ENCODE measurements around the gene NPHP4. TPM values are rescaled to one million over a fixed set of nuclear protein-coding genes. Genes with fewer than 3 reads are reported as not detected.

Gene NPHP4
- total RNA-seq, 1 experiment from 2014 or later = 20.0 TPM

DNA sequence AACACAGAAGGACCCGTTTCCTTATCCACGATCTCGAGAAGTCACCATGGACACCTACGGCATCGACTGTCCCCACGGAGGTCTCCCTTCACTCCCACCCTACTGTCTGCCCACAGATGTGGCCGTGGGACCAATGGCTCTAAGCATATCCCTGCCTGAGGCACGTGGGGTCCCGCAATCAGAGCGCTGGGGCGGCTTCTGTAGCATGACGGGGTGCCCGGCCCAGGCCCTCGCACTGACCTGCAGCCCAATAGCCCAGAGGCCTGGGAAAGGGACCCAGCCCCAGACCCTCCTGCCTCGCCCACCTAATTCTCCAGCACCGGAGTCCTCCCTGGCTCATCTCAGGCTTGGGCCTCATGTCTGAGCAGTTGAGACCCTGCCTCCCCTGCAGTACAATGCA, 132.5 kb downstream of the NPHP4 start:
- POLR2A ChIA-PET = no interaction called here
- CTCF ChIA-PET = no interaction called here
- Histone ChIP-seq H3K27ac (ENCODE audit: low read depth, low read length) (no peak overlapping the region), H3K4me1 (ENCODE audit: control insufficient read depth in 1 of 2, insufficient read depth in 2 of 2, low read length in 2 of 2) (peaks cover 0 to 14% of the 10 kb centered on the region in 2 experiments; a peak in 2 of 4 replicates), H3K79me2 (ENCODE audit: insufficient read depth, low read length) (no peaks in the 10 kb centered on the region), H4K20me1 (ENCODE audit: insufficient read depth) (no peaks in the 10 kb centered on the region), H3K4me2 (ENCODE audit: low read length) (no peak overlapping the region), H3K9ac (ENCODE audit: low read length) (no peak overlapping the region), H3K27me3 (ENCODE audit: insufficient read depth, low read length) (no peaks in the 10 kb centered on the region), H3K36me3 (ENCODE audit: control insufficient read depth in 1 of 2, insufficient read depth in 2 of 2, low read length in 2 of 2) (no peaks in the 10 kb centered on the region; a peak in 1 of 4 replicates), H3K4me3 (replicated peaks in 1 of 2; ENCODE audit: low read depth in 1 of 2, low read length in 2 of 2) (no peak overlapping the region), H3K9me3 (ENCODE audit: control insufficient read depth in 1 of 2, insufficient read depth in 1 of 2, low read depth in 1 of 2, low read length in 2 of 2) (no peaks in the 10 kb centered on the region), H3K9me2 (ENCODE audit: insufficient read depth) (no peaks in the 10 kb centered on the region), H2AFZ (ENCODE audit: low read depth, low read length, poor library complexity, severe bottlenecking) (no peak overlapping the region)
- TF ChIP-seq FOSL1 (IDR thresholded peaks at IDR 0.05; ENCODE audit: low read depth) (no peak), ZFX (IDR thresholded peaks at IDR 0.05) (no peak), EZH2phosphoT487 (IDR thresholded peaks at IDR 0.05; ENCODE audit: borderline replicate concordance) (no peak), POLR2A (IDR thresholded peaks at IDR 0.05; ENCODE audit: borderline replicate concordance, extremely low read depth, insufficient read depth, insufficient read length) (no peak), SP1 (IDR thresholded peaks at IDR 0.05; ENCODE audit: low read depth) (no peak), CEBPB (IDR thresholded peaks at IDR 0.05; ENCODE audit: low read depth) (no peak), POLR2AphosphoS5 (IDR thresholded peaks at IDR 0.05; ENCODE audit: low read depth, low read length) (no peak), CBX3 (IDR thresholded peaks at IDR 0.05; ENCODE audit: low read depth) (no peak), TCF7L2 (IDR thresholded peaks at IDR 0.05; ENCODE audit: borderline replicate concordance, extremely low read depth, insufficient read depth, insufficient read length) (no peak), EGR1 (IDR thresholded peaks at IDR 0.05; ENCODE audit: low read depth) (no peak), JUND (IDR thresholded peaks at IDR 0.05) (no peak)
- TF ChIP-seq, protein P1, sequence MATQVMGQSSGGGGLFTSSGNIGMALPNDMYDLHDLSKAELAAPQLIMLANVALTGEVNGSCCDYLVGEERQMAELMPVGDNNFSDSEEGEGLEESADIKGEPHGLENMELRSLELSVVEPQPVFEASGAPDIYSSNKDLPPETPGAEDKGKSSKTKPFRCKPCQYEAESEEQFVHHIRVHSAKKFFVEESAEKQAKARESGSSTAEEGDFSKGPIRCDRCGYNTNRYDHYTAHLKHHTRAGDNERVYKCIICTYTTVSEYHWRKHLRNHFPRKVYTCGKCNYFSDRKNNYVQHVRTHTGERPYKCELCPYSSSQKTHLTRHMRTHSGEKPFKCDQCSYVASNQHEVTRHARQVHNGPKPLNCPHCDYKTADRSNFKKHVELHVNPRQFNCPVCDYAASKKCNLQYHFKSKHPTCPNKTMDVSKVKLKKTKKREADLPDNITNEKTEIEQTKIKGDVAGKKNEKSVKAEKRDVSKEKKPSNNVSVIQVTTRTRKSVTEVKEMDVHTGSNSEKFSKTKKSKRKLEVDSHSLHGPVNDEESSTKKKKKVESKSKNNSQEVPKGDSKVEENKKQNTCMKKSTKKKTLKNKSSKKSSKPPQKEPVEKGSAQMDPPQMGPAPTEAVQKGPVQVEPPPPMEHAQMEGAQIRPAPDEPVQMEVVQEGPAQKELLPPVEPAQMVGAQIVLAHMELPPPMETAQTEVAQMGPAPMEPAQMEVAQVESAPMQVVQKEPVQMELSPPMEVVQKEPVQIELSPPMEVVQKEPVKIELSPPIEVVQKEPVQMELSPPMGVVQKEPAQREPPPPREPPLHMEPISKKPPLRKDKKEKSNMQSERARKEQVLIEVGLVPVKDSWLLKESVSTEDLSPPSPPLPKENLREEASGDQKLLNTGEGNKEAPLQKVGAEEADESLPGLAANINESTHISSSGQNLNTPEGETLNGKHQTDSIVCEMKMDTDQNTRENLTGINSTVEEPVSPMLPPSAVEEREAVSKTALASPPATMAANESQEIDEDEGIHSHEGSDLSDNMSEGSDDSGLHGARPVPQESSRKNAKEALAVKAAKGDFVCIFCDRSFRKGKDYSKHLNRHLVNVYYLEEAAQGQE (IDR thresholded peaks at IDR 0.05; ENCODE audit: low read depth) = no peak
- TF ChIP-seq, protein P2, sequence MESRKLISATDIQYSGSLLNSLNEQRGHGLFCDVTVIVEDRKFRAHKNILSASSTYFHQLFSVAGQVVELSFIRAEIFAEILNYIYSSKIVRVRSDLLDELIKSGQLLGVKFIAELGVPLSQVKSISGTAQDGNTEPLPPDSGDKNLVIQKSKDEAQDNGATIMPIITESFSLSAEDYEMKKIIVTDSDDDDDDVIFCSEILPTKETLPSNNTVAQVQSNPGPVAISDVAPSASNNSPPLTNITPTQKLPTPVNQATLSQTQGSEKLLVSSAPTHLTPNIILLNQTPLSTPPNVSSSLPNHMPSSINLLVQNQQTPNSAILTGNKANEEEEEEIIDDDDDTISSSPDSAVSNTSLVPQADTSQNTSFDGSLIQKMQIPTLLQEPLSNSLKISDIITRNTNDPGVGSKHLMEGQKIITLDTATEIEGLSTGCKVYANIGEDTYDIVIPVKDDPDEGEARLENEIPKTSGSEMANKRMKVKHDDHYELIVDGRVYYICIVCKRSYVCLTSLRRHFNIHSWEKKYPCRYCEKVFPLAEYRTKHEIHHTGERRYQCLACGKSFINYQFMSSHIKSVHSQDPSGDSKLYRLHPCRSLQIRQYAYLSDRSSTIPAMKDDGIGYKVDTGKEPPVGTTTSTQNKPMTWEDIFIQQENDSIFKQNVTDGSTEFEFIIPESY (IDR thresholded peaks at IDR 0.05; ENCODE audit: extremely low read depth, insufficient replicate concordance, low read length) = no peak
- RAD21 ChIA-PET (ENCODE audit: low non-redundant PET in 1 of 2, low total read pairs in 2 of 2, uncharacterized antibody in 2 of 2, unreplicated experiment in 2 of 2) = no interaction called here
- no peak for ATAC-seq
- intact Hi-C loops (cut with micrococcal nuclease) = no loop called here
- DNase-seq (ENCODE audit: low read depth, low spot score) = no peak
- no TSS peak for BruUV-seq (replicated peaks)
